ENCODE measurements around the gene INSYN2A.

The INSYN2A gene

GRCh38 chr10:127154831-127155620, 41.4 kb downstream of the INSYN2A start:
- no peak for DNase-seq (ENCODE audit: low read depth in 2 of 3, low spot score in 2 of 3)

GRCh38 chr10:127153181-127153580, 43.2 kb downstream of the INSYN2A start:
- no peak for DNase-seq (ENCODE audit: low read depth in 2 of 3, low spot score in 2 of 3)

- no peak for DNase-seq (ENCODE audit: low read depth in 2 of 3, low spot score in 2 of 3)
Measured at GRCh38 chr10:127151981-127152699, 44.3 kb downstream of the INSYN2A start.

- no peak for DNase-seq (ENCODE audit: low read depth in 2 of 3, low spot score in 2 of 3)
Measured at GRCh38 chr10:127151541-127151940, 44.9 kb downstream of the INSYN2A start.

DNA sequence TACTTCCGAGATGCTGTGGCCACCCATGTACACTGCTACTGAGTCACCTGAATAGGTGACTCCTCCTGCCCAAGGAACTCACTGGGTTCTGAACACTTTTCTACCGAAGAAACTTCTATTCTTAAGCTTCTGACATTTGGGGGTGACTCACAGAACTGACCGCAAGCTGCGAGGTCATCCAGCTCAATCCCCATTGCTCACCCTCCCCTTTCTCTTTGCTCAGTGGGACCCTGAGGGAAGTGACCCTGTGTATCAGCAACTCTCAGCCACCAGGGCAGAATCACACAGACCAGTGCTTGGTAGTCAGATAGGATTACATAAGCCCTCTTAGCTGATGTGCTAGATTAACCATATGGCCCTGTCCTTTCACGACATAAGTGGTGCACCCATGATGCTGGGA, 46.3 kb downstream of the INSYN2A start:
- DNase-seq (ENCODE audit: low read depth in 2 of 3, low spot score in 2 of 3): no peak

GRCh38 chr10:127149501-127150081, 46.8 kb downstream of the INSYN2A start:
- DNase-seq (ENCODE audit: low read depth in 2 of 3, low spot score in 2 of 3): no peak

DNA sequence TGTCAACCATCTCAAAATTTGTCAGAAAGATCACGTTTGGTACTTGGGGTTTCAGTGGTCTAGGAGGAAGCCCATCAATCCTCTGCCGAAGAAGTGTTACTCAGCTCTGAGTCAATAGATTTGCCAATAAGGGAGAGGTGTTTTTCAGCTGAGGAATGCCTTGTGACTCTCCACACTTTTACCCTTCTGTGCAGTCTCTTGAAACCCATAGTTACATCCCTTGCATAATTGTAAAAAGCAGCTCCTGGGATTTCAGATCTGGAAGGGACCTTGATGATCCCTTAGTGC, 47.5 kb downstream of the INSYN2A start:
- no peak for DNase-seq (ENCODE audit: low read depth in 2 of 3, low spot score in 2 of 3)

DNA sequence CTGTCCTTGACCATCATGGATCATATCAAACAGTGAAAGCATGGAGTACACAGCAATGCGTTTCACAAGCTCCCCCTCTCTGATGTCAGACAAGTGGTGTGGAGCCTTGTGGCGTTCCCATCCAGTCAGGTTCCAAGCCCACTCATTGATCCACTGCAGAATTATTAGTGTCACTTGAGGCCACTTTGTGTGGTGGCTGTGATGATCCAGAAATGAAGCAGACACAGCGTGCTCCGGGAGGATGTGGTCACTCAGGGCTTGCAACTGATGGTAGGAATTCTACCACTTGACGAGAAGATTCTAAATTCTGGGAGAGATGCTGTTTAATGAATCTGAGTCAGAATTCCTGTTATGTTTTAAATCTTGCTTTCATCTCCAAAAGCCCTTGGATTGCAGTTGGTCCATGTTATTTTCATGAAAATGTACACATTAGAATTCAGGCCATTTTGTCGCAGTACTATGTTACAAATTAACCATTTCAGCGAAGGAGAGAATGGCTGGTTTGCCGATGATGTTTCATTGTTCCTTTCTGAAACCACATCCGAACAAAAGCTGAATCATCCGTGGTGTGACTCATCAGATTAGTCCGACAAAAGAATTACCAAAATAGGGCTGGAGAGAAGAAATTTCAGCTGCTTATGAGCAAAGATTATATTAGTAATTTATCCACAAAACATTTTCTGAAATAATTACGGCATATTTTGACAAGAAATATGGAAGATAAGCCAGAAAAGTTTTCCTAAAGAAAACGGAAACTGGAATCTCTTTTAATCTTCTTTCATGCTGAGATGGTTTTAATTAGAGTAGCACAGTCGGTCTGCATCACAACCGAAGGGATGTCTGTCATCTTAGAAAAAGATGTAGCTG, 48.1 kb downstream of the INSYN2A start:
- DNase-seq (ENCODE audit: low read depth in 2 of 3, low spot score in 2 of 3): no peak

DNA sequence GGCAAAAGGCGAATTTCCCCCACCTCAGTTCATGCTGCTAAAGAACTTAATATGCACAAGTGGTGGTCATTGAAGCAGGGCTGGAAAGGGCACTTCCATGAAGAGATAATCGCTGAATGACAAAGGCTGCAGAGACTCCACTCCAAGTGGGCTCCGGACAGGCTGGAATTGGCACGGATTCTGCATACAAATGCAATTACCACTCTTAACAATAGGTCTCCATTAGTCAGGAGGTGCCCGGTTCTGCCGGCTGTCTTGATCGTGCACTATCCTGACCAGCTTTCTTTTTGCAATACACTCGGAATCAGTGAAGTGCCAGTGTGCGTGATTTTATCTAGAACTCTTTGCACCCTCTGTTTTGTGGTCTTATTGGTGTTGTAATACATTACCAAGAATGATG, 49.7 kb downstream of the INSYN2A start:
- DNase-seq (ENCODE audit: low read depth in 2 of 3, low spot score in 2 of 3): no peak
